Motor neuron (in vitro differentiated cells): ENCODE data around the gene HIPK4. TPM values are rescaled to one million over a fixed set of nuclear protein-coding genes. Genes with fewer than 3 reads are reported as not detected.
"Not testable (repeated sequence)": the region's sequence is repeated elsewhere in the genome, so short reads cannot be mapped to it uniquely, and the experiment has no call there.

Experiments
- ATAC-seq, 8 experiments: fragments of 200-7000 bp; cut with Tn5 transposase; replicated peaks in 6 of 8; 2 replicates each; pipeline ENCODE4 v1.8.0; 2021; ENCODE audit warnings: mild to moderate bottlenecking in 8 of 8, moderate library complexity in 8 of 8
- H3K27ac ChIP-seq, 2 donors: fragments of 250-450 bp; sonication (Bioruptor Pico); 2 replicates each; pipeline ENCODE4 v1.9.0; 2021; ENCODE audit warnings: antibody characterized with exemption in 2 of 2, mild to moderate bottlenecking in 2 of 2, moderate library complexity in 1 of 2
- H3K4me1 ChIP-seq, 2 donors: fragments of 250-450 bp; sonication (Bioruptor Pico); replicated peaks in 1 of 2; 2 replicates each; pipeline ENCODE4 v1.6.1; 2021; ENCODE audit warnings: antibody characterized with exemption in 2 of 2, mild to moderate bottlenecking in 2 of 2, moderate library complexity in 1 of 2
- H3K4me3 ChIP-seq, 5 donors: fragments of 250-450 bp; sonication (Bioruptor Pico); 2 replicates each; pipeline ENCODE4 v1.9.0; 2021; ENCODE audit warnings: antibody characterized with exemption in 5 of 5, mild to moderate bottlenecking in 5 of 5, moderate library complexity in 4 of 5
- WGBS, 10 experiments: fragments of 450-650 bp; shearing (Covaris generic); methylation state at CpG; one replicate each; pipeline ENCODE4 v1.0.0; 2022; 5-methylcytosine and 5-hydroxymethylcytosine counted together
- in situ Hi-C, 9 experiments: fragments of 400-800 bp; cut with MboI; loops; one replicate each; pipeline ENCODE4 v1.15.0; 2021; ENCODE audit warnings: low sequenced_read_pairs in 9 of 9, low pct_unique_long_range_greater_than_20kb in 2 of 9; ENCODE audit not compliant: unreplicated experiment in 9 of 9
- total RNA-seq, 8 experiments: library from RNA; unstranded; fragments of 300-600 nt; gene quantifications; 2 replicates each; pipeline versions ENCODE4 v1.2.3 to v1.2.4, GENCODE V29; 2022

Gene HIPK4
- total RNA-seq, 8 experiments from 2014 or later, result 0.07 to 0.52 (median 0.25) TPM; not detected in 1

GRCh38 chr19:40380199-40381037 lies 9.6 kb downstream of the HIPK4 start:
- in situ Hi-C loops, result no loop called here
- 80 to 100% (median 93%) methylated on average over 1 to 12 of the region's 37 CpGs; no CpG with 5 or more reads in 4 of the 10 experiments for WGBS, 10 experiments
- Histone ChIP-seq H3K4me3 (no peak overlapping the region), H3K27ac (no peak overlapping the region), H3K4me1 (no peaks in the 10 kb centered on the region)
- peak in 3 of 8 experiments; percentile 6 to 11 (median 10) for ATAC-seq

DNA sequence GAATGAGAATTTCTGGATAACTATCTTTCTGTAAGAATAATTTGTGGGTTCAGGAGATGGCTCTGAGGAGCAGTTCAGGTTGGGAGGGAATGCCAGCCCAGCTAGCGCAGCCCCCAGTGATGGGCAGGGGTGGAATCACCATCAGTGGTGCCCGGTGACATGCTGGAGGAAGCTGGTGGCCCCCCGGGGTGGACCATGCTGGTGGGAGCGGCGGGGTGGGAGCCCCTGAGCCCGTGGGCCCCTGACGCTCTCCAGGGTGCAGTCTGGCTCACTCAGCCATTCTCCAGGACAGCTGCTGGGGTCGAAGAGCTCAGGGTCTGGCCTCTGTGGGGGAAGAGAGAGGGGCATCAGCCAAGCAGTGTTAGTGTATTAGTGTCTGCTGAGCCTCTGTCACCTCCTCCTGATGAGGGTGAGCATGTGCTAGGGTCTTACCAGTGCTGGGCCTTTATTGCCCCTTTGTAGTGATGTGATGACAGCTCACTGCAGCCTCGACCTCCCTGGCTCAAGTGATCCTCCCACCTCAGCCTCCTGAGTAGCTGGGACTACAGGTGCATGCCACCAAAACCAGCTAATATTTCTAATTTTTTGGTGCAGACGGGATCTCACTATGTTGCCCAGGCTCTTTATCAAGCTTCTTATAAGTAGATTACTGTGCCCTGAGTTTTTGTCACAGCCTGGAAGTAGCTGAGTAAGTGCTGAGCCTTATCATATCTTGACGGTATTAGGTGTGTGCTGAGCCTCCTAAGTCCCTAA lies 10.4 kb downstream of the HIPK4 start:
- WGBS, 10 experiments, result 33 to 100% (median 87%) methylated on average over 1 to 6 of the region's 11 CpGs; no CpG with 5 or more reads in 3 of the 10 experiments
- no peak overlapping the region for H3K27ac ChIP-seq
- no peak for ATAC-seq
- in situ Hi-C loops, result no loop called here
- no peaks in the 10 kb centered on the region for H3K4me1 ChIP-seq
- H3K4me3 ChIP-seq, result no peak overlapping the region

- Histone ChIP-seq H3K4me3 (no peak overlapping the region), H3K4me1 (no peaks in the 10 kb centered on the region), H3K27ac (no peak overlapping the region)
- ATAC-seq, result peak in 6 of 8 experiments; percentile 14 to 32 (median 23)
- WGBS, 10 experiments, result 93 to 100% methylated on average over 2 of the region's 2 CpGs; no CpG with 5 or more reads in 8 of the 10 experiments
- in situ Hi-C loops, result no loop called here
Observed at GRCh38 chr19:40378509-40378908, 11.5 kb downstream of the HIPK4 start.

GRCh38 chr19:40377876-40378385 lies 12.1 kb downstream of the HIPK4 start:
- Histone ChIP-seq H3K4me1 (no peaks in the 10 kb centered on the region), H3K4me3 (no peak overlapping the region), H3K27ac (no peak overlapping the region)
- 90 to 100% (median 100%) methylated on average over 1 to 2 of the region's 25 CpGs; no CpG with 5 or more reads in 7 of the 10 experiments for WGBS, 10 experiments
- ATAC-seq, result peak in 3 of 8 experiments; percentile 9 to 13 (median 10)
- in situ Hi-C loops, result no loop called here

GRCh38 chr19:40376286-40376862 lies 13.6 kb downstream of the HIPK4 start:
- Histone ChIP-seq H3K4me3 (no peak overlapping the region), H3K4me1 (no peaks in the 10 kb centered on the region), H3K27ac (no peak overlapping the region)
- ATAC-seq, result no peak
- 88 to 100% (median 92%) methylated on average over 3 to 5 of the region's 17 CpGs; no CpG with 5 or more reads in 6 of the 10 experiments for WGBS, 10 experiments
- in situ Hi-C loops, result no loop called here

DNA sequence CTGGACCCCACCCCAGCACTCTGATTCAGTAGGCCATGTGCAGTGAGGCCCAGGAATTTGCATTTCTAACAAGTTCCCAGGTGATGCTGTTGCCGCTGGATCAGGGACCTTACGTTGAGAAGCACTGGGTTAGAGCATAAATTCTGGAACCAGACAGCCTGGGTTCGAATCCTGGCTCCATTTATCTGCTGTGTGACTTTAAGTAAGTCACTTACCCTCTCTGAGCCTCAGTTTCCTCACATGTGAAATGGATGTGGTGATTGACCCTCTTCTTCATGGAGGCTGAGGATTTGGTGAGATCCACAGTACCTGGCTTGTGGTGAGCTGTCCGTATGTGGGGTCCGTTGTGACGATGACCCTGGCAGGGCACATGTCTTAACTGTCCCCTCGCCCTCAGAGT lies 15.9 kb downstream of the HIPK4 start:
- no peak overlapping the region for H3K27ac ChIP-seq
- H3K4me1 ChIP-seq, result no peaks in the 10 kb centered on the region
- in situ Hi-C loops, result no loop called here
- no peak overlapping the region for H3K4me3 ChIP-seq
- WGBS, 10 experiments, result 80 to 100% (median 92%) methylated on average over 1 to 7 of the region's 7 CpGs; no CpG with 5 or more reads in 4 of the 10 experiments
- no peak for ATAC-seq

- no peak for ATAC-seq
- H3K27ac ChIP-seq, result no peak overlapping the region
- WGBS, 10 experiments, result 90 to 100% (median 100%) methylated on average over 1 to 2 of the region's 5 CpGs; no CpG with 5 or more reads in 7 of the 10 experiments
Observed at GRCh38 chr19:40371802-40372122, 18.2 kb downstream of the HIPK4 start.

DNA sequence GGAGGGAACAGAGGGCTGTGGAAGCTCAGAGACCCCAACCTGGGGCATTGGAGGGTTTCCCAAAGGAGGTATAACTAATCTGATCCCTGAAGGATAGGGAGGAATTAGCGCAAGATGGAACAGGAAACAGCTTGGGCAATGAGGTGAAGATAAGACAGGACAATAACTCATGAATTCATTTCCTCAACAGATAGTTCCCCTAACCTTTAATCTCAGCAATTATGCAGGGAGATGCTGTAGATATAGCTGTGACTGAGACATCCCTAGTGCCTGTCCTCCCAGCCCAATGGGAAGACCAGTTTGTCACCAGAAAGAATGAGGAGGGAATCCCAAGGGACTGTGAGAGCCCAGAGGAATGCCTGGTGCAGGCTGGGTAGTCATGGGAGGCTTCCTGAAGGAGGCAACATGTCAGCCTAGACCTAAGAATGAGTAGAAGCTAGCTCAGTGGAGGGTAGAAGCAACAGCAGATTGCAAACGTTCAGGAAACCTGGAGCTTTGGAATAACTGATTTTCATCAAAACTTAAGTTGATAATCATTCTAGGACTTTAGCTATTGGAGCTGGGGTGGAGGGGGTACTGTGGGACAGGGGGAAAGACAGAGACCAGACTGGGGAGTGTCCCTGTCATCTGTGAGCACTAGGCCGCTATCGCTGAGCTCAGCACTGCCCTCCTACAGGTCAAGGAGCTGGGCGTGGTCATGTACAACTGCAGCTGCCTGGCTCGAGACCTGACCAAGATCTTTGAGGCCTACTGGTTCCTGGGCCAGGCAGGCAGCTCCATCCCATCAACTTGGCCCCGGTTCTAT lies 18.8 kb downstream of the HIPK4 start:
- H3K27ac ChIP-seq, result no peak overlapping the region
- ATAC-seq, result peak in 1 of 8 experiments; percentile 15
- peaks cover 11% of the 10 kb centered on the region in 2 donors for H3K4me1 ChIP-seq
- no peak overlapping the region for H3K4me3 ChIP-seq
- in situ Hi-C loops, result no loop called here
- WGBS, 10 experiments, result 70 to 100% (median 88%) methylated on average over 1 to 3 of the region's 7 CpGs; no CpG with 5 or more reads in 4 of the 10 experiments

More at GRCh38 chr19:40371802-40372122, 18.2 kb downstream of the HIPK4 start:
- in situ Hi-C loops, result no loop called here
- no peak overlapping the region for H3K4me3 ChIP-seq
- peaks cover 6% of the 10 kb centered on the region in 2 donors for H3K4me1 ChIP-seq

DNA sequence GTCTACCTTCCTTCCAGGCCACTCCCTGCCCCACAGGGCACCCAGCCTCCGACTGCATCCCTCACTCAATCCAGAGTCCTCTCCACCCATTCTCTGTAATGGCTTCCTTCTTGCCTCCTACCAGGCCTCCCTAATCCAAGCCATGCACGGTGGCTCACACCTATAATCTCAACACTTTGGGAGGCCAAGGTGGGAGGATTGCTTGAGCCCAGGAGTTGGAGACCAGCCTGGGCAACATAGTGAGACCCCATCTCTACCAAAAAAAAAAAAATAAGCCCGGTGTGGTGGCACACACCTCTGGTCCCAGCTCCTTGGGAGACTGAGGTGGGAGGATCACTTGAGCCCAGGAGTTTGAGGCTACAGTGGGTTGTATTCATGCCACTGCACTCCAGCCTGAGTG lies 19.7 kb downstream of the HIPK4 start:
- WGBS, 10 experiments, result 82 to 100% (median 100%) methylated on average over 1 to 3 of the region's 3 CpGs; no CpG with 5 or more reads in 7 of the 10 experiments

DNA sequence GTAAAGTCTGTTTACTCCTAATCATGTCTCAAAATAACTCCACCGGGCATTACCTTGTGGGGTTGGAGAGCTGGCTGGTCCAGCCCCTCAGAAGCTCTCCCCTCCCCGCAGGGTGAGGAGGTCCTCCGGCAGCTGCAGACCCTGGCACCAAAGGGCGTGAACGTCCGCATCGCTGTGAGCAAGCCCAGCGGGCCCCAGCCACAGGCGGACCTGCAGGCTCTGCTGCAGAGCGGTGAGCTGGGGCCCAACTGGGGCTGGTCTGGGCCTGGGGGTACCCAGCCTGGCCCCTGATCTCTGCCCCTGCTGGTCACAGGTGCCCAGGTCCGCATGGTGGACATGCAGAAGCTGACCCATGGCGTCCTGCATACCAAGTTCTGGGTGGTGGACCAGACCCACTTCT lies 20.2 kb downstream of the HIPK4 start:
- WGBS, 10 experiments, result 90 to 100% methylated on average over 2 to 3 of the region's 12 CpGs; no CpG with 5 or more reads in 8 of the 10 experiments
- Histone ChIP-seq H3K4me3 (no peak overlapping the region), H3K27ac (no peak overlapping the region), H3K4me1 (peaks cover 11 to 14% of the 10 kb centered on the region in 2 donors)
- no peak for ATAC-seq
- in situ Hi-C loops, result no loop called here

More for the DNA sequence above, 19.7 kb downstream of the HIPK4 start:
- H3K4me3 ChIP-seq, in situ Hi-C loops, H3K27ac ChIP-seq, ATAC-seq: not testable (repeated sequence)
- H3K4me1 ChIP-seq, result peaks cover 11% of the 10 kb centered on the region in 2 donors

DNA sequence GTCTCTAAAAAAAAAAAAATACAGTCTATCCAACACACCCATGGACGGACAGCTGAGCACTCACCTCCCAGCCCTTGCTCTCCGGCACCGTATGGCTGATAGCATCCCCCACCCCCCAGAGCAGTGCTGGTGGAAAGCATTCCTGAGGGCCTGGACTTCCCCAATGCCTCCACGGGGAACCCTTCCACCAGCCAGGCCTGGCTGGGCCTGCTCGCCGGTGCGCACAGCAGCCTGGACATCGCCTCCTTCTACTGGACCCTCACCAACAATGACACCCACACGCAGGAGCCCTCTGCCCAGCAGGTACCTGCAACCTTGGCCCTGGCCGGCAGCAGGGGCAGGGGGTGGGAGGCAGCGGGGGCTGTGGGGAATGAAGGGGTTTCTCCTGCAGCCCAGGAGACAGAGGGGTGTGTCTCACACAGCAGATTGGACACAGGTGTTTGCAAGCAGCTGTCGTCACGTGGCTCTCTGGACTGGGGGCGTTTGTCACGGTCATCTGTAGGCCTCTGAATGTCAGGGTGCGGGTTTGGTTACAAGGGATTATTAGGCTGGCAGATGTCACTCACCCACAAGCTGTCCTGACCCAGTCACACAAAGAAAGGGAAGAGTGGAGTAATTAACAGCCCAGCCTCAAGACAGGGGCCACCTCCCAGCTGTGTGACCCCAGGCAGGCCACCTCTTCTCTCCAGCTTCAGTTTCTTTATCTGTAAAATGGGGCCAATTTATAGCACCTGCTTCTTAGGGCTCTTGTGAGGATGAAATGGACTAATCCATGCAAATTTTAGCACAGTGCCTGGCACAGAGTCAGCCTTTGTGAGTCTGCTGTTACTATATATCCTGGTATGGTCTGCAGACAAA lies 22.2 kb downstream of the HIPK4 start:
- H3K4me3 ChIP-seq, result no peak overlapping the region
- H3K27ac ChIP-seq, result no peak overlapping the region
- WGBS, 10 experiments, result 60 to 100% (median 97%) methylated on average over 1 to 5 of the region's 16 CpGs; no CpG with 5 or more reads in 6 of the 10 experiments
- no peak for ATAC-seq
- in situ Hi-C loops, result no loop called here
- peaks cover 11 to 14% of the 10 kb centered on the region in 2 donors for H3K4me1 ChIP-seq
